HG03520 (cell line): ENCODE measurements around the gene CC2D2B.
"Not testable (repeated sequence)": the region's sequence is repeated elsewhere in the genome, so short reads cannot be mapped to it uniquely, and the experiment has no call there.

ENCODE experiments used
- ATAC-seq: cut with Tn5 transposase; IDR thresholded peaks from one replicate; pipeline ENCODE4 v1.9.1; 2021; ENCODE audit warnings: mild to moderate bottlenecking, moderate library complexity; ENCODE audit not compliant: unreplicated experiment

The CC2D2B gene

DNA sequence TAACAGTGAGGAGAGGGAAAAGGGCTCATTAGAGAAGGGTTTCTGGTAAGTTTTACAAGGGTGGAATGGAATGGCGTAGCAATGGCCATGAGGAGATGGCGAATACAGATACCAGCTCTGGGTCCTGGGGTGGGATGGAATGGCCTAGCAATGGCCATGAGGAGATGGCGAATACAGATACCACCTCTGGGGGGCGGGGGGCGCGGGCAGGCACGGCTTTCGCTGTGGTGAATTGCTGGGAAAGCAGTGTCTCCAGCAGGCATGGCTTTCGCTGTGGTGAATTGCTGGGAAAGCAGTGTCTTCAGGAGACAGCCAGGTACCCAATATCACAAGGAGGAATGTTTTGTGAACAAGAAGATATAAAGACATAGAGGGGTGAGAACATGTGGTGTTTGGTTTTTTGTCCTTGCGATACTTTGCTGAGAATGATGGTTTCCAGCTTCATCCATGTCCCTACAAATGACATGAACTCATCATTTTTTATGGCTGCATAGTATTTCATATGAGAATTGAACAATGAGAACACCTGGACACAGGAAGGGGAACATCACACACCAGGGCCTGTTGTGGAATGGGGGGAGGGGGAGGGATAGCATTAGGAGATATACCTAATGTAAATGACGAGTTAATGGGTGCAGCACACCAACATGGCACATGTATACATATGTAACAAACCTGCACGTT lies 1.7 kb upstream of the CC2D2B start:
- not testable (repeated sequence) for ATAC-seq

DNA sequence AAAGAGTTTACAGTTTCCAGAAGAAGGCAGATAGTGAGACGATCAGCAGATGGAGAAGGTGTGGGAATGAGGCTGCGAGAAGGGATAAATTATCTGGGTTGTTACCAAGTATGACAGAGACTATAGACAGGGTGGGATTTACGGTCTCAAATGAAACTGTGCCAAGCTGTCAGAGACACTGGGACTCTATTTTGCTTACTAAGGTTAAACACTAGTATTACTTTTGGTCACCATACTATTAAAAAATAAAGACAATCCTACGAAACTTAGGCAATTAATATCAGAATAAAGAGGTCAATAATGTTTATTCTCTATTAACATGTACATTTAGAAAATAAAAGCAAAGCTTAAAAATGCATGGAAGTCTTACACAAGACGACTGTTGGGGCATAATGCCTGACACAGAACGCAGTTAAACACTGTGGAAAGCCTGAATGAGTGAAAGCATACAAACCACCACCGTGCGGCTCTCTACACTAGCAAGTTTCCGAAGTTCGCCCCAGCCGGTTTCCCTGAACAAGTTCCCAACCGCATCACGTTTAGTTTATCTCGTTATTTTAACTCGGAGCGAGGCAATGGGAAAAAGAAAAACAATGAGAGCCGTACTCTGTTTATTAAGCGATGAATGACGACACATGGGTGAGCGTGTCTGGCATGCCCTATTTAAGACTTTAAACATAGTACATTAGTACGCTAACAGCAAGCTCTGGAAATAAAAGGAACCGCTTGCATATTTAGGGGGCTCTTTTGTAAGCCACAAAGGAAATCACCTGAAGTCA lies 909 bp upstream of the CC2D2B start:
- ATAC-seq = peak; percentile 31

DNA sequence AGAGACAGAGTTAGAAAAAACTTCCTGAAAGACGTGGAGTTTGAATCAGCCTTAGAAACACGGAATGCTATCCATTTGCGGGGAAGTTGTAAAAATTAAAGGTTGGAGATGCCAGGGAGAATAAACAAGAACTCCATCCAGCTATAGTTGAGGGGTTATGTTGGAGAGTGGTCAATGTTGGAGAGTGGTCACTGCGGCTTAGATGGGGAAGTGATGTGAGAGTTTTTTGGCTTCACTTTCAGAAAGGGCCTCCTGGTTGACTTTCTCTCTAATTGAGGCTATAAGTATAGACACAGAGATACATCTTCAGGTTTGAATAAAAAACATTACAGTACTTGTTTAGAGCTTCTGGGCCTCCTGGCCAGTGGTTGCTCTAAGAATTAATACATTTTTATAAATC lies 675 bp downstream of the CC2D2B start:
- no peak for ATAC-seq

DNA sequence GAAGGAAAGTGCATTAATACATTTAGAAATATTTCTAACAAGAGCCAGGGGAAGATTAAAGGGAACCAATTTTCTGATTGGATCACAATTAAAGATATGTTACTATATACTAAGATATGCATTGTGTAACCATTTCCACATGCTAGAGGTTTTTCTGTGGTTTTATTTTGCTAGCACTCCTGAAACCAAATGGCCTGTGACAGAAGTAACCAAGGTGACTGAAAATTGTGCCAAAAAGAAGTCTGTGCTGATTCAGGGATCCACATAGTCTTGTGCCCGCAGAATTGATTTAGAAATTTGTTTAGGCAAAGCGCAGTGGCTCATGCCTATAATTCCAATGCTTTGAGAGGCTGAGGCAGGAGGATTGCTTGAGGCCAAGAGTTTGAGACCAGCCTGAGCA lies 1.8 kb downstream of the CC2D2B start:
- no peak for ATAC-seq

DNA sequence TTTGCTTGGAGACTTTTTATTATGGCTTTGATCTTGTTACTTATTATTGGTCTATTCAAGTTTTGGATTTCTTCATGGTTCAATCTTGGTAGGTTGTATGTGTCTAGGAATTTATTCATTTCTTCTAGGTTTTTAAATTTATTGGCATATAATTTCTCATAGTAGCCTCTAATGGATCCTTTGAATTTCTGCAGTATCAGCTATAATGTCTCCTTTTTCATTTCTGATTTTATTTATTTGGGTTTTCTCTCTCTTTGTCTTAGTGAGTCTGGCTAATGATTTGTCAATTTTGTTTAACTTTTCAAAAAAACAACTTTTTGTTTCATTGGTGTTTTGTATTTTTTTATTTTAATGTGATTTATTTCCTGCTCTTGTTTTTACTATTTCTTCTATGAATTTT lies 8.3 kb downstream of the CC2D2B start:
- not testable (repeated sequence) for ATAC-seq

DNA sequence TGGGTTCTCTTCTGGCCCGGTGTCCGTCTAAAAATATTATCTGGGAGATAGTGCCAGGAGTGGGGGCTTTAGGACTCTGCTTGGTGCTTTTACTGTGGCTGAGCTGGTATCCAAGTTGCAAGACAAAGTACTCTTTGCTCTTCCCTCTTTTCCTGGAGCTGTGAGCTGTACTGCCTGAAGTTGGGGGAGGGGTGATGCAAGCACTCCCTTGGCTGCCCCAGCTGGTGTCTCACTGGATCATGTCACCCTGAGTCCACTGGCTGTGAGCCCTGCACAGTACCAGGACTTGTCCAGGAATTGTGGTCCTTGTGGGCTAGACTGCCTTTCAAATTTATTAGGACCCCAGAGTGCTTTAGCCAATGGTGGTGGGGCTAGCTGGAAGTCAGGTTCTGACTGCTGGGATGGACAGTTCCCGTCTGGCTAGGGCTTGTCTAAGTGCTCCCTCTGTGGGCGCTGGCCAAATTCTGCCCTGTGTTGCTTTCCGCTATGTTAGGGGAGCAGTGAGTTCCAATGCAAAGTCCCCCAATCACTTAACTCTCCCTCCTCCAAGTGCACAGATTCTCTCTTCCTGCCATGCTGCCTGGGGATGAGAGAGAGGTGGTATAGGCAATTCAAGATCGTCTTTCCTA lies 13.1 kb downstream of the CC2D2B start:
- ATAC-seq = no peak

DNA sequence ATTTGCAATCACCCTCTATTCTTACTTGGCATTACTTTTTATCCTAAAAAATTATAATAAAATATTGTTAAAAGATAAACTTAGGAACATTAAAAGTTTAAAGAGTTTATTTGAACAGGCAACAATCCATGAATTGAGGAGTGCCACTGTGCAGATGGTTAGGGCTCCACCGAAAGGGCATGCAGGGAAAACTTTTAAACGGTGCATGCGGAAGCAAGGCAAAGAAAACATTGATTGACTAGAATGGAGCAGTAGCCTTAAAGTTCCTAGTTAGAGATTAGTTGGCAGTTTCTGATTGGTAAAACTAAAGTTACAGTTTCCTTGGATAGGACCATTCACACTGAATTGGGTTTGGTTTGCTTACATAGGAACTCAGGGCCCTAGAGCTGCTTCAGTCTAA lies 17.3 kb downstream of the CC2D2B start:
- ATAC-seq = no peak

DNA sequence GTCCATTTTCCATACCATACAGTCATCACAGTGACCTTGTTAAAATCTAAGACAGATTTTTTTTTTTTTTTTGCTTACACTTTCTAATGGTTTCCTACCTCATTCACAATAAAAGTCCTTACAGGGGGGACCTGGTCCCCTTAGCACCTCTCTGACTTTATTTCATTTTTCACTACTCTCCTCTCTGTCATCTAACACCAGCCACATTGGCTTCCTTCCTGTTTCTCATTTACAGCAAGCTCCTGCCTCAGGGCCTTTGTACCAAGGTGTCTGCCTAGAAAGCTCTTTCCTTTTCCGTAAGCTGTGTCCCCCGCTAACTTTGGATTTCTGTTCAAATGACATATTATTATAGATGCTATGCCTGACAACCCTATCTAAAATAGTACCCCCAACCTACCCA lies 27.7 kb downstream of the CC2D2B start:
- ATAC-seq = no peak

DNA sequence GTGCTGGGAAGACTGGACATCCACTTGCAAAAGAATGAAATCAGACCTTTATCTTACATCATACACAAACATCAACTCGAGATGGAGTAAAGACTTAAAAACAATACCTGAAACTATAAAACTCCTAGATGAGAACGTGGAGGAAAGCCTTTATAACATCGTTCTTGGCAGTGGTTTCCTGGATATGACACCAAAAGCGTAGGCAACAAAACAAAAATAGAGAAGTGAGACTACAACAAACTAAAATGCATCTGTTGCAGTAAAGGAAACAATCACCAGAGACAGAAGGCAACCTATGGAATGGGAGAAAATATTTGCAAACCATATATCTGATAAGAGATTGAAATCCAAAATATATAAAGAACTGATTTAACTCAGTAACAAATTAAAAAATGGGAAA lies 33.3 kb downstream of the CC2D2B start:
- no peak for ATAC-seq

DNA sequence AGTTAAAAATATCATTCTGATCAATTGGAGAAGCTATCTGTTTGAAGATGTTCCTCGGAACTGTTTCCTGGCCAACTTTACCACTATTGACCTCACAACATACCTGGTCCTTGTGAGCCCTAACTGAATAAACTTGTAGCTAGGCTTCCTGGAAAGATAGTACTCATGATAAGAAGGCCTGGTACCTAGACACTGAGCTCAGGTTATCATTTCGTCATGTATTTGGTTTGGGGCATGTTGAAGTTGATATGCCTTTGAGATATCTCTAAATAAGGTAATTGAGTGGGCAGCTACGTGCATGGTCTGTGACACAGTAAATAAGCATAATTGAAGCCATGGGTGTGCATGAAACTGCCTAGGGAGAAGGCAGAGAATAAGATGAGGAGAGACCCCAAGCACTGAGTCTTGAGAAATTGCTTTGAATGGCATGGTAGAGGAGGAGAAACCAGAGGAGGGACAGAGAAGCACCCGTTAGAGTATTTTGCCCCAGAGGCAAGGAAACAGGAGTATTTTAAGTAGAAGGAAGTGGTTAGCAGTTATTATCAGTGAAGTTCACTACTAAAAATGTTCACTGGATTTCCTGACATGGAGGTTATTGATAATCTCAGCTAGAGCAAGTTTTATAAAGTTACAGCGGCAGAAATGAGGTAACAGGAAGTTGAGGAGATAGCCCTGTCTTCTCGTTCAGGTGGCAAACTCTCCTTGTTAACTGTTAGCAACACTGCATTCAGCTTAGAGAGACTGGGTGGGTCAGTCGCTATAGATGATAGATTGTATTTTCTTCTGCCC lies 55.6 kb downstream of the CC2D2B start:
- ATAC-seq = no peak

DNA sequence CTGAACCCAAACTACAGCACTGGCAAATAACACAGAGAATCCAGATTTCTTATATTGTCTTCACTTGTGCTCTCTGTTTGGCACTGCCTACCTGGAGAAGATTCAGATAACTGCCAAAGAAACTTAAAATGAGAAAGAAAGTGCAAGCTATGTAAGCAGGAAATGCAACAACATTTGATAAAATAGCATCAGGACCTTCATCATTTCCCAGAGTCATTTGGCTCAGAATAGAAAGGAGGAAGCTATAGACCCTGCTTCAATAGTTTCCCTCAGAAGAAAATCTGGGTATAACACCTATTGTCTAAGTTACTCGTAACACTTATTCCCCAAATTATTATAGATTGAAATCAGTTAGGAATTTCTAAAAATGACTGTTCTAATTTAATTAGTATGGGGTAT lies 56.2 kb downstream of the CC2D2B start:
- ATAC-seq = no peak

DNA sequence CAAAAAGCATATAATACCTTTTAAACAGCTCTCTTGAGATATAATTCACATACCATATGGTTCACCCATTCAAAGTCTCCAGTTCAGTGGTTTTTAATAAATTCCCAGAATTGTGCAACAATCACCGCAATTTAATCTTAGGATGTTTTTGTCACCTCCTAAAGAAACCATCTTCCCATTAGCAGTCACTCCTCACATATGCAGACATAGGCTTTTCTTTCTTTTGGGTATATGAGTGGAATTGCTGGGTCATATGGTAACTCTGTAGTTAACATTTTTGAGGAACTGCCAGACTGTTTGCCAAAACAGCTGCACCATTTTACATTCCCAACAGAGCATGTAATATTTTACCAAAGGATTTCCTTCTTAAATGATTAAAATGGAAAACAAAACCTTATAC lies 57.0 kb downstream of the CC2D2B start:
- ATAC-seq = no peak

DNA sequence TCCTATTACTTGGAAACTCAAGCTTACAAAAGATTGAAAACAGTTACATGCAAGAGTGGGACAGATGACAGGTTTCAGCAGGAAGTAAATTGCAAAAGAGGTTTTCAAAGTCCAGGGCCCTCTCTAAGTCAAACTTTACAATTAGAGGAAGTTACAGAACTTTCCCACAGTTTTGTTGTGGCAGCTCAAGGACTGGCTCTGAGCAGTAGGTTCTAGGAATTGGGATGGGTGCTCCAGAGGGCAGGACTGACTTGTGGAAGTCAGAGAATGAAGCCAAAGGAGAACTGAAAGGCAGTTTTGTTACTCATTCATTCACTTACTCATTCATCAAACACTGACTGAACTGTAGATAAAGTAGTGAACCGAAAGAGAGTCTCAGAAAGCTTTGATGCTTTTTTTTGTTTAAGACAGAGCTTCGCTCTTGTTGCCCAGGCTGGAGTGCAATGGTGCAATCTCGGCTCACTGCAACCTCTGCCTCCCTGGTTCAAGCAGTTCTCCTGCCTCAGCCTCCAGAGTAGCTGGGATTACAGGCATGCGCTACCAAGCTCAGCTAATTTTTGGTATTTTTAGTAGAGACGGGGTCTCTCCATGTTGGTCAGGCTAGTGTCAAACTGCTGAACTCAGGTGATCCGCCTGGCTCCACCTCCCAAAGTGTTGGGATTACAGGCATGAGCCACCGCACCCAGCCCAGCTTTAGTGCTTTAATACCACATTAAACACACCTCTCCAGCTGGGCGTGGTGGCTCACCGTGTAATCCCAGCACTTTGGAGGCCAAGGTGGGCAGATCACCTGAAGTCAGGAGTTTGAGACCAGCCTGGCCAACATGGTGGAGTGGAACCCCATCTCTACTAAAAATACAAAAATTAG lies 68.8 kb downstream of the CC2D2B start:
- ATAC-seq = no peak

DNA sequence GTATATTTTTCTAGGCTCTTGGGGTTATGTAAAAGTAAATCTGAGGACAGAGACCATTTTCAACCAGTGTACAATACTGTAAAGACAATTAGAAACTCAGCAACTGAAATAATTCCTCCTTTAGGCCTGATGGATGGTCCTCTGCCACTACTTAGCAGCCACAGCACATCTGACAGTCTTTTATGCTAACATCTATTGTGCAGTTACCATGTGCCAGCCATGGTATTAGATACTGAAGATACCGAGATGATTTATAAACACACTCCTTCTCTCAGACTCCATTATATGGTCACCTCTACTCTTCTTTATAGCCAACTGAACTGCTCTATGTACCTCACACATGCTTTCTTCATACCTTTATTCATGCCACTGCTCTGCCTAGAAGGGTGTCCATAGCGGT lies 74.4 kb downstream of the CC2D2B start:
- ATAC-seq = no peak

DNA sequence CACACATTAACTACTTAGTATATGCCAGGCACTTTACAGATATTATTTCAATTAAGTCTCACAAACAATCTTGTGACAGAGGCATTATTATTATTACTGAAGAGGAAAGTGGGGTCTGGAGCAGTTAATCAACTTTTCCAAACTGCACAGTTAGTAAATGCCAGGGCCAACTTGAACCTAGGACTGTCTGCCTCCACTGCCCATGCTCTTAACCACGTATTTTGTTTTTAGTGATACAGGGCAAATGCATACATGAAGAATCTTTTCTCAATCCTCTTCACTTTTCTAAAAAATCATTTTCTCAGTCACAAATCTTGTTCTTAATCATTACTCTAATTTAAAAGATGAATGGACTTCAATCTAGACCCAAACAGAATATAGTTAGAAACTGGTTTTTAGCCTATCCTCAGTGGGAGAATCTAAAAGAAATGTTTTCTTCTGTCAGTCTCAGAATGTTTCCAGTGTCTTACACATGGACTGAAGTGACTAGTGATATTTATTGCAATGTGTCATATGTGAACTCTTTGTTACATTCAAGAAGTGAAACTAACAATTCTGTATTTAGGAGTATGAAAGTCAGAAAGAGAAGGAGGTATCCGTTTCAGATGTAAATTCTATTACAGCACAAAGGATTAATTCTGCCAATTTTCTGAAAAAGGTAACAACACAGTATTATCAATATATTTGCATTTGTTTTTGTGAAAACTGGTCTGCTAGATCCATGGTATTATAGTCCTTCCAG lies 80.1 kb downstream of the CC2D2B start:
- ATAC-seq = no peak

DNA sequence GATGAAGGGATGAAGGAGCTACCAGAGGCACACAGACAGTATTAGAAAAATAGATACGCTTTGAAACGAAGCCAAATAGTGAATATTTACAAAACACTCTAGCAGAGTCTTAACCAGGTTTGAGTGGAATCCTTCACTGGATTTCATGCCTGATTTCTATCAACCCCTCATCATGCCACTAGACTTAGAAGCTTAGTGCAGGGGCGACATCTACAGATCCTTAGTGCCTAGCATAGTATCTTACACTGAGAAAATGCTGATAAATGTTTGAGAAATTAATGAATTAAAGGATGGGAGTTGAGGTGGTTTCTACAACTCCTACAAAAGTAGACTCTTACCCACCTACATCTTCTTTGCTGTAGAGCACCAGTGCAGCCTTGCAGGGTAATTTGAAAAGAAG lies 80.9 kb downstream of the CC2D2B start:
- ATAC-seq = no peak

DNA sequence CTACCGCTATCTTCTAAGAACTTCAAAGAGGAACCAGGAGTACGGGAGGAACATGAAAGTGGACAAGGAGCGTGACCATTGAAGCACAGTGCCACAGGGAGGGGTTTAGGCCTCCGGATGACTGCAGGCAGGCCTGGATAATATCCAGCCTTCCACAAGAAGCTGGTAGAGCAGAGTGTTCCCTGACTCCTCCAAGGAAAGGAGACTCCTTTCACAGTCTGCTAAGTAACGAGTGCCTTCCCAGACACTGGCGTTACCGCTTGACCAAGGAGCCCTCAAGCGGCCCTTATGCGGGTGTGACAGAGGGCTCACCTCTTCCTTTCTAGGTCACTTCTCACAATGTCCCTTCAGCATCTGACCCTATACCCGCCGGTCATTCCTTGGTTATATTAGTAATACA lies 86.6 kb downstream of the CC2D2B start:
- ATAC-seq = not testable (repeated sequence)

DNA sequence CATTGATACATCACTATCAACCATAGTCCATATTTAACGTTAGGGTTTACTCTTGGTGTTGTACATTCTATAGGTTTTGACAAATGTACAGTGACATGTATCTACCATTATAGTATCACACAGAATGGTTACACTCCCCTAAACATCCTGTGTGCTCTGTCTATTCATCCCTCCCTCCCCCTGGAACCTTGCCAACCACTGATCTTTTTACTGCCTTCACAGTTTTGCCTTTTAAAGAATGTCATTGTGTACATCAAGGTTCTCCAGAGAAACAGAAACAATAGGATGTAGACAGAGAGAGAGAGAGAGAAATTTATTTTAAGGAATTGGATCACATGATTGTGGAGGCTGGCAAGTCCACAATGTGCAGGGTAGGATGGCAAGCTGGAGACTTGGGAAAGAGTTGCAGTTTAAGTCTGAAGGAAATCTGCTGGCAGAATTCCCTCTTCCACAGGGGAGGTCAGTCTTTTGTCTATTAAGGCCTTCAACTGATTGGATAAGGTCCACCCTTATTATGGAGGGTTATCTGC lies 90.5 kb downstream of the CC2D2B start:
- no peak for ATAC-seq

DNA sequence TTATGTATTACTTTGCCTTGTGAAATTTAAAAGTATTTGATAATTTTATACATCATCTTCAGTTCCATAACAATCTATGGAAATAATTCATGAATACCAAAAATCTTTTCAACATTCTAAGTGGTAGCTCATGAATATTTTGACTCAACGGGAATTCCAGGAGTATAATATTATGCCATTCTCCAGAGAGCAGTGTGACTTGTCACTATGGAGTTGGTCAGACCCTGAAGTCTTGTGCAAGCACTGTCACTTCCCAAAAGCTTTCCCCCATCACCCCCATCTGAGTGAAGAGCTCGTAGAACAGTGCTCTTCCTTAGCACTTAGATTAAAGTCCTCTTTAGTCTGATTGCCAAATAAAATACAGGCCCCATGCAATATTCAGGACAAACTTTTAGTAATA lies 106.2 kb downstream of the CC2D2B start:
- no peak for ATAC-seq
